ENCODE data around the gene LNPK.
"Not testable (repeated sequence)": the region's sequence is repeated elsewhere in the genome, so short reads cannot be mapped to it uniquely, and the experiment has no call there.

Gene LNPK, protein sequence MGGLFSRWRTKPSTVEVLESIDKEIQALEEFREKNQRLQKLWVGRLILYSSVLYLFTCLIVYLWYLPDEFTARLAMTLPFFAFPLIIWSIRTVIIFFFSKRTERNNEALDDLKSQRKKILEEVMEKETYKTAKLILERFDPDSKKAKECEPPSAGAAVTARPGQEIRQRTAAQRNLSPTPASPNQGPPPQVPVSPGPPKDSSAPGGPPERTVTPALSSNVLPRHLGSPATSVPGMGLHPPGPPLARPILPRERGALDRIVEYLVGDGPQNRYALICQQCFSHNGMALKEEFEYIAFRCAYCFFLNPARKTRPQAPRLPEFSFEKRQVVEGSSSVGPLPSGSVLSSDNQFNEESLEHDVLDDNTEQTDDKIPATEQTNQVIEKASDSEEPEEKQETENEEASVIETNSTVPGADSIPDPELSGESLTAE

DNA sequence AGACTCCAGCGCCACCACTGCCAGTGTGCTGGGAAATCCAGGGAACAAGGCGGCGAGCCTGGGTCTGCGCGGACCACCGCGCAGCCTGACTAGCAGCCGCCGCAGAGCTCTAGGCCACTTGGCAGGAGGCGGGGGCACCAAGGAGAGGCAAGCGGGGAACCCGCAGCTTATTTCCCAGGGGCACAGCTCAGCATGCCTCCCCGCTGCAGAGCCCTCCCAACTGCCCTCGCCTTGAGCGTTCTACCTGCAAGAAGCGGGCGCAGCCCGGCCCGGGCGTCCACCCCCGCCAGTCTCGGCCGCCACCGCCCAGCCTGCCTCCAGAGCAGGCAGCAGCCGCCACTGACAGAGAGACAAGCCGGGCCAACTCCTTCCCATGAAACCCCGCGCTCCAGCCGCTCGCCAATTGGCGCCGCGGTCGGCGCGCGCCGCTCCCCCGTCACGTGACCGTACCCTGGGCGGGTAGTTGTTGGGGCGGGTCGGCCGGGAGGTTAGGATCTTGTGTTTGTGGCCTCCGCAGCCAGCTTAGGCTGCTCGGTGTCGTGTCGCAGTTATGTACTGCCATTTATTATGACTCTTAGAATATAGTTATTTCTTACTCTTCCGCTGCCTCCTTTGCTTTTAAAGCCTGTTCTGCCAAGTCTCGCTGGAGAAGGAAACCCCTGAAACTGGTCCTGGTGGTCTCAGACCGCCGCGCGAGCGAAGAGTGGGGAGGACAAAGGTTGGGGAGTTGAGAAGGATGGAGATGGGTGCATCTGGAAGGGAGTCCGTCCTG lies at the start of gene LNPK:
Gene LNPK, minus strand, starts transcription at position 352 of the 772 bp plus-strand sequence. CDS start 6,683 bp downstream, outside the sequence.
- DNase-seq (ENCODE audit: low spot score), result peak; percentile 95

DNA sequence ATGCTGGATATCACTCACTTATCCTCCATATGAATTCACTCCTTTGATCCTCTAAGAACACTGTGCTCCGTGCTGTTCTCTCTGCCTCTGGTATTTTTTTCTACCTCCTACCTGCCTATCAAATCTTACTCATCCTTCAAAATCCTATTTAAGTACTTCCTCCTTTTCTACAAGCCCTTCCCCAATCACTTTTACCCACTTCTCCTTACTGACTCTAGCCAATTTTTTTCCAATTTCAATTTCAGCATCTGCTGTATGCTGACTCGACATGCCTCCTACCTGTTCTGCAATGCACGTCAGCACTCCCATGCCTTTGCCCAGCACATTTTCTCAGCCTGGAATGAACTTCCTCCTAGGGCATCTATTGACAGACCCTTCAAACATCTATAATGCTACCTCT lies 37.3 kb upstream of the LNPK start:
- no peak for DNase-seq (ENCODE audit: low spot score)

DNA sequence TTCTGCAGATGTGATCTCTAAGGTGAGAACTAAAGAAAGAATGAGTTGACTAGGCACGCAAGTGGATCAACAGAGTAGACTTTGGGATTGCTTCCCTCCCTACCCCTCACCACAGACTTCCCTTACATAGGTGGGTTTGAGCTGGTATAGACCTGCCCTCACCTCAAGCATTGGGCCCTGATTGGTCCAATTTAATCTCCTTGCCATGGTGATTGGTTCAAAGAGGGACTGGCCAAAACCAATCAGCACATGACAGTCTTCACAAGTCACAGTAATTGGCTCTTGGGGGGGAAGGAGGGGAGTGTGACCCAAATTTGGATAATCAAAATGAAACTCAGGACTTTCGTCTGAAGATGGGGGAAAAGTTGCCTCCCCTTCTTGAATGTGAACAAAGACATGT lies 36.6 kb upstream of the LNPK start:
- DNase-seq (ENCODE audit: low spot score), result no peak

DNA sequence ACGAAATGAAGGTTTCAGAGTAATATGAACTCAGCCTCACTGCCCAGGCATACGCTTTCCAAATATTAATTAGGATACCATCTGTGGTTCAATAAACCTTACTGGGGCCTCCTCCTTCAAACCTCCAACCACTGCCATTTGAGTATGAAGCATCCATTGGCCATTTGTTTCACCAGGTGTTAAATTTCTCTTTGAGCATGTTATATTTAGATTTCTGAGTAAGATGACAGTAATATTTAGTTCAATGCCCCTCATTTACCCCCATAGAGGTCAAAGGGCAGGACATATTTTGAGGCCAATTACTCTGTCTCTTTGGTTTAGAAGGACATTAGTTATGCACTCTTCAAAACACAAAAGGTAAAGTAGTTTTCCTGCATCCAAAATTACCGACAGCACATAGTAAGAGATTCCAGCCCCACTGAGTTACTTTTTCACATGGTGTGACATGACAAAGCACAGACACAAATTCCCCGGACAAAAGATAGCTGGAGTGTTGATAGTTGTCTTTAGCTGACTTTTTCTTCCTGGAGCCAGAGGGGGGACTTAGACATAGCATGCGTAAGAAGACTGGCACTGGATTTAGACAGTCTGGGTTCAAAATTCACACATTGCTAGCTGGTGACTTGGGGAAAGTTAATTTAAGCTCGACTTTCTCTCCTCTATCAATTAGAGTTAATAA lies 33.1 kb upstream of the LNPK start:
- no peak for DNase-seq (ENCODE audit: low spot score)

DNA sequence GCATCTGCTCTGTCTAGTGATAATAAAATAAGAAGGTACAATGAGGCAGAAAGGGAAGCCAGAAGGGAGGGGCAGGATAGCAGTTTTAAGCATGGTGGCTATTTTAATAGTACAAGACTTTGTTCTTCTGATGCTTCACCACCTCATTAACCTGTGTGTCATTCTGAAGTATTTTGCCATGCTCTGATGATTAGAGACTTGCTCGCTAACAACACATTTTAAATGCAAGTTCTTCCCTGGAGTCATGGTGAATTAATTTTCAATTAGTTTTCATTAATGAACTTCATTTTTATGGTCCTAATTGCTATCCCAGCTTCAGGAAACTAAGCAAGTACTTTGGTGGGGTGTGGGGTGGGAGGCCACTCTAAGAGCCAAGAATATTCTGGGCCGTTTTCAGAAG lies 25.7 kb upstream of the LNPK start:
- no peak for DNase-seq (ENCODE audit: low spot score)

DNA sequence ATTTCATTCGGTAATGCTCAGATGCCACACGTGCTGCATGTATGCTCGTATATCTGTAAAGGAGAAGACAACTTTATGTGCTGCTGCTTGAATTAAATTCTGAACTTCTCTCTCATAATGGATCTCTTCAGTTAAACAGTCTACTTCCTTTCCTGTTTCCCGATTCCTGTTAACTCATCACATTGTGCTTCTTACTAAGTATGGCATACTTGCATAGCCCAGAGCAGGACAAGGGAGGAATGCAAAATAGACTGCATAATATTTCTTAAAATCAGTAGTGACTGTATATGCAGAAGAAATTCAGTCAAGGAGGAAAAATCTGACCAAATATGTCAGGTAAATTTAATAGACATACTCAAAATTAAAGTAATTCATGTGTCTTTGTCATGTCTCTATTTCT lies 23.9 kb upstream of the LNPK start:
- DNase-seq (ENCODE audit: low spot score), result no peak

DNA sequence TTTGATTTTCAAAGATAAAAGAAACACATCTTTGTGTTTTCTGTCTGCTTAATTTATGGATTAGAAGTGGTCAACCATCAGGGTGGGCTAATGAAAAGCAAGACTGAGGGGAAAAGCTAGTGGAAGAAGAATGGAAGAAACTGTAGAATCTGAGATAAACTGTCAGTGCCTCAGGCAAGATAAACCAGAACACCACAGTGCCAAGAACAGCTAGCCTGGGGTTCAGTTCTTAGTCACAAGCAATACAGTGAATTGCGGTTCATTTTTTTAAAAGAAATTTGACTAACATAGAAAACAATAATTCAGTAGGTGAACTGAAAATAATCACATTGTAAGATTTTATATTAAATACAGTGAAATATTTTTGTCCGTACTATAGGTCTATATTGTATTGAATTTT lies 22.0 kb upstream of the LNPK start:
- DNase-seq (ENCODE audit: low spot score), result no peak

DNA sequence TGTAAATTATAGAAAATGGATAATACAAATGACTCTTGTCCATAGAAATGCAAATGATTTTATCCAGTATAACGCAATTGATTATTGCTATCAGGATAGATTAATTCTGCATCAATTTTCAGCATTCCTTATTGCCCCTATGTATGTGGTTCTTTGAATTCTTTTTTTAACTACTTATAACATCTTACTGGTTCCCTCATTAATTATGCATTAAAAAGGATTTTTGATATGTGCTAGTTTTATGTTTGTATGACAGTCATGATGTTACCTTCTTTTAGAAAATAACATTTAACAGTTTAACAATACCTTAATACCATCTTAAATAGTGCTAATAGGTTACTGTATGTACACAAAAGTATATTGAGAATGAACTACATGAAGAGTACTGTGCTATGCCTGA lies 20.0 kb upstream of the LNPK start:
- DNase-seq (ENCODE audit: low spot score), result no peak

DNA sequence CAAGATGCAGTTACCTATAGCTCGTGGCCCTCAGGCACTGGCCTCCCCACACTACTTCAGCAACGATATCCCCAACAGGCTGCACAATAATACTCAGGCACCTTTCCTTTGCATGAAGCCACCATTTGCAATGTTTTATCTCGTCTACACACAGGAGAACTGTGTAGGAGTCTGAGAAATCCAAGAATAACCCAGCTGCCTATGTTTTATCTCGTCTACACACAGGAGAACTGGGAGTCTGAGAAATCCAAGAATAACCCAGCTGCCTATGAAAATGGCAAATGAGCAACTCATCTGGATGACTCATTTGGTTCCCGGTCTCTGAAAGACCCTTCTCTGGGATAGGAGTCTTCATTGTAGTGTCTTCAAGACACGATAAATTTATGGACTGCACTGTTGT lies 18.3 kb upstream of the LNPK start:
- no peak for DNase-seq (ENCODE audit: low spot score)

DNA sequence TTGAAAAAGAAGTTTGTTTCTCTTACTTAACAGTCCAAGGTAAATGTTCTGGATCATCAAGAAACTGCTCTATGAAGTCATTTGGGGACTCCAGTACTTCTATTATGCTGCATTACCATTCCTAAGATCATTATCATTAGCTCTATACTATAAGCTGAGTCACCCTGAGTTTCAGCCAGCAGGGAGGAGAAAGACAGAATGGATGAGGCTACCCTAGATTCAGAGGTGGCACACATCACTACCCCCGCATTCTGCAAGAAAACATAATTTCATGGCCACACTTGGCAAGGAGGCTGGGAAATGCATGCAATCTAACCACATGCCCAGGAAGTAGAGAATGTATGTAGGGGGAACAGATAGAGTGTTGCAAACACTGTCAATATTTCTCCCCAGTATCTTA lies 16.6 kb upstream of the LNPK start:
- no peak for DNase-seq (ENCODE audit: low spot score)

DNA sequence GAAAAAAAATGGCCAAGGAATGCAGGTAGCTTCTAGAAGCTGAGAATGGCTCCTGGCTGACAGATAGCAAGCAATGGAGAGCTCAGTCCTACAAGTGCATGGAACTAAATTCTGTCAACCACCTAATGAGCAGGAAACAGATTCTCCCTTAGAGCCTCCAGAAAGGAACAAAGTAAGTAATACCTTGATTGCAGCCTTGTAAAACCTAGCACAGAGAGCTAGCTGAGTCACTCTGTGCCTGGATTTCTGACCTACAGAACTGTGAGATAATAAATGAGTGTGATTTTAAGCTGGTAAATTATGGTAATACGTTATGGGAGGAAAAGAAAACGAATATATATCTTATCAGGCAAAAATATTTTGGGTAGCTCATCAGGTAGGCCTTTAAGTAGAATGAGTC lies 7.4 kb upstream of the LNPK start:
- DNase-seq (ENCODE audit: low spot score), result no peak

DNA sequence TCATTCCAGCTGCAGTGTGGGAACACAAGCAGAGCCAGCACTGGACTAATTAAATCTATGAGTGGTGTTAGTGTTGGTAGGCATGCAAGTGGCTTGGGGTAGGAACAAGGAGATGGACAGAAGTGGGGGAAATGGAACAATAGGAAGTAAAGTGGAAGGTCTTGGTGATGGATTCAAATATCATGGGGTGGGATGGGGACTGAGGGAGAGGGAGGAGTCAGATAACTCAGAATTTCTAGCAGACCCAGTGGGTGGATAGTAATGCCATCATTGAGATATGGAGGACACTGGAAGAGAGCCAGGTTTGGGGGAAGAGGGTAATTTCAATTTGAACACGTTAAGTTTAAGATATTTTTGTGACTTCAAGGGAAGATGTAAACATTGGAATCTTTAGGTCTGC lies 2.9 kb upstream of the LNPK start:
- DNase-seq (ENCODE audit: low spot score), result no peak

DNA sequence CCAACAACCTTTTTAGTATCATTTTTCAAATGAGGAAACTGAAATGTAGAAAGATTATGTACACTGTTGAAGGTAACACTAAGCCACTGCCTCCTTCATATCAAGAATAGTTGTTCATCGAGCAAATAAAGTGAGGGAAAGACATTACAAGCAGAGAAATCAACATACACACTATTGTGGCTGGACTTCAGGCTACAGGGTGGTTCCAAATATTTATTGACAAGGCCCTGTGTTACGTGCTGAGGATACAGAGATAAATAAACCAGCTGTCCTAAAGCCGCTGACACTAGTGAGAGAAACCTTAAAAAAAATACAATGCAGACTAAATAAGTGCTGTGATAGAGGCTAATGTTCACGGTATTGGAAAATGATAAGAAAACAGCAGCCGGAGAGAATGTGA lies 1.9 kb upstream of the LNPK start:
- no peak for DNase-seq (ENCODE audit: low spot score)

DNA sequence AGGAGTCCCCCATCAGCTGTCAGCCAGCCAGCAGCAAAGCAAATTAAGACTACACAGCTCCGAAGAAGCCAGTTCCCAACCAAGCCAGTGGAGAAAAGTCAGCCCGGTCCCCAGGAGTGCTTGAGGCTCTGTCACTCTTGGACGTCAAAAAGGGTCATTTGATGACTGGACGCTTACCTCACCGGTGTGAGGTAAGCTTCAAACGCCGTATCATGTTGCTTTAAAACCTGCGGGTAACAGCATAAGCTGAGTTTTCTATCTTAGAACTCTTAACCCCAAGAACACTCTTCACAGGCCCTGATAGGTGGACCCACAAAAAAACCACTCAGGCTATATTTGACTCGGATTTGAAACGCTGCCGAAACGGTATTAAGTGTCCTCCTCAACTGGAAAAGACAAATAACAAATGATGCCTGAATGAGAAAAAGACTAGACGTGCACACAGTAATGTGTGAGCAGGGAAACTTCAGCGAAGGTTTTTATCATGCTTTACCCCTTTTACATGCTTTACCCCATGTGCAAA lies 682 bp upstream of the LNPK start:
- DNase-seq (ENCODE audit: low spot score), result peak; percentile 6

DNA sequence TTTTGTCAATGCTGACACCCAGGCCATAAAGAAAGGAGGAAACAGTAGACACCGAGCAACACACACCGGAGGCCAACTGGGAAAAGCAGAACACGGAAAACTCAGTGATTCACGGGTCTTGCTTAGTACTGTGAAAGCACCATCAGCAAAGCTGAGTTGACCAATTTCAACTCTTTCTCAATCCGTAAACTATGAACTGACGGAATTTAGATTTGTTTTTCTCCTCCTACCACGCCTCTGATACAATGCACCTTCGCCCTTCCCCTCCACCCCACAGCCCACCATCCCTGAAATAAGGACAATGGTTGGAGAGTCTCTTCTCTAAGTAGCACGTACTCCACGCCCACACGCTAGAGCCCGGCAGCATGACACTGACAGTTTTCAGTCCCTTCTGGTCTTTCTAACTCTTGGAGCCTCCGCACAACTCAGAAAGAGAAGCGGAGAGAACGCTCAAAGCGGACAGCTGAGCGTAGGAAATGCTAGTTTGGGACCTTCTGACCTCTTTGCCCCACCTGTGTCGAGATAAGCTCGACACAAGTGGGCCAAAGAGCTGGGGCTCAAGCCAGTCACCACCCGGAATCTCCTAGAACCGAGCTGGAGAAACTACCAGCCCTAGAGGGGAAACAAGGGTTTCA lies 669 bp downstream of the LNPK start:
- peak; percentile 57 for DNase-seq (ENCODE audit: low spot score)

DNA sequence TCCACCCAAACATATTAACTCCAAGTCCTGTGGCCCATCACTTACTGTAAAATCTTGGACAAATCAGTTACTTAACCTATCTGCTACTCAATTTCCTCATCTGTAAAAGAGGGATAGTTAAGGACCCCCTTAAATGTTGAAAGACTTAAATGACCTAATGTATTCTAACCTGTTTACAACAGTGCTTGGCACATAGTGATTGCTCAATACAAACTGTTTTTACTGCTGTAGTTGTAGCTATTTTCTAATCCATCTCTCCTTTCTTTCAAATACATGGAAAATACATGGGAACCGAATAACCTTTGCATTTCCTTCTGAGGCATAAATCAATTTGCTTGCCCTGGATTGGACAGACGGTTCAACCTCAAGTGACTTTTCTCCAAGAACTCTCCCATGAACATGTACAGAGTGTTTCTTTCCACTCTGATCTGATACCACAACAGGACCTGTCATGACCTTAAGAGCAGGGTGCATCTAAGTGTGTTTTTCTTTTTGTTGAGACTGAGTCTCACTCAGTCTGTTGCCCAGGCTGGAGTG lies 2.7 kb downstream of the LNPK start:
- no peak for DNase-seq (ENCODE audit: low spot score)

DNA sequence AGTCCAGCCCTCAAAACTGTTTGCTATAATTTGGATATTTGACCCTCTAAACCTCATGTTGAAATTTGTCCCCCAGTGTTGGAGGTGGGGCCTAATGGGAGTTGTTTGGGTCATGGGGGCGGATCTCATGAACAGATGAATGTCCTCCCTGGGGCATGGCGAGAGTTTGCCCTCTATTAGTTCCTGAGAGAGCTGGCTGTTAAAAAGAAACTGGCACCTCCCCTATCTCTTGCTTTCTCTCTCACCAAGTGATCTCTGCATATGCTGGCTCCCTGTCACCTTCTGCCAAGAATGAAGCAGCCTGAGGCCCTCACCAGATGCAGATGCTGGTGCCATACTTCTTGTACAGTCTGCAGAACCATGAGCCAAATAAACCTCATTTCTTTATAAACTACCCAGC lies 12.0 kb downstream of the LNPK start:
- DNase-seq (ENCODE audit: low spot score), result no peak

DNA sequence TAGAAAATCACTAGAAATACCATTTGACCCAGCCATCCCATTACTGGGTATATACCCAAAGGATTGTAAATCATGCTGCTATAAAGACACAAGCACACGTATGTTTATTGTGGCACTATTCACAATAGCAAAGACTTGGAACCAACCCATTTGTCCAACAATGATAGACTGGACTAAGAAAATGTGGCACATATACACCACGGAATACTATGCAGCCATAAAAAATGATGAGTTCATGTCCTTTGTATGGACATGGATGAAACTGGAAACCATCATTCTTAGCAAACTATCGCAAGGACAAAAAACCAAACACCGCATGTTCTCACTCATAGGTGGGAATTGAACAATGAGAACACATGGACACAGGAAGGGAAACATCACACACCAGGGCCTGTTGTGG lies 14.9 kb downstream of the LNPK start:
- DNase-seq (ENCODE audit: low spot score), result not testable (repeated sequence)

DNA sequence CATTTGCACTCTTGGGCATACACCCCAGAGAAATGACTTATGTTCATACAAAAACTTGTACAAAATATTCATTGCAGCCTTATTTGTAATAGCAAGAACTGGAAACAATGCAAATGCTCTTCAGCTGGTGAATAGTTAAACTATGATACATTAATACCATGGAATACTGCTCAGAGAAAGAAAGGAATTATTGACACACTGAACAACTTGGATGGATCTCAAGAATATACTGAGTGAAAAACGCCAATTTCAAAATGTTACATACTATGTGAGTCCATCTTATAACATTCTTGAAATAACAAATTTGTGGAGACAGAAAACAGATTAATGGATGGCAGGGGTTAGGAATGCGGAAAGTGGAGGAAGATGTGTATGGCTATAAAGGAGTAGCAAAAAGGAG lies 17.2 kb downstream of the LNPK start:
- no peak for DNase-seq (ENCODE audit: low spot score)

DNA sequence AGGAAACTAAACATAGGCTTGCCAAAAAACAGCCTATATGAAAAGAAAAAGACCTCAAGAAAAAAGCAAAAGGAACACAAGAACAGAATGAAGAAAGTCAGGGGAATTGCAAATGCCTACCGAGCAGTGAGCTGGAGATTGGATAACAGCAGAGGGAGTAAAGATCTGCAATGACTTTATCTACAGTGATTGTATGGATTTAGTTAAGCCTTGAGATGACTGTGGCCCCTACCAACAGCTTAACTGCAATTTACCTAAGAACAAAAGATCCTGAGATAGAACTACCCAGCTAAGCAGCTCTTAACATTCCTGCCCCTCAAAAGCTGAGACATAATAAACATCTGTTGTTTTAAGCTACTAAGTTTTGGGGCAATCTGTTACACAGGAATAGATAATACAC lies 20.5 kb downstream of the LNPK start:
- DNase-seq (ENCODE audit: low spot score), result no peak

DNA sequence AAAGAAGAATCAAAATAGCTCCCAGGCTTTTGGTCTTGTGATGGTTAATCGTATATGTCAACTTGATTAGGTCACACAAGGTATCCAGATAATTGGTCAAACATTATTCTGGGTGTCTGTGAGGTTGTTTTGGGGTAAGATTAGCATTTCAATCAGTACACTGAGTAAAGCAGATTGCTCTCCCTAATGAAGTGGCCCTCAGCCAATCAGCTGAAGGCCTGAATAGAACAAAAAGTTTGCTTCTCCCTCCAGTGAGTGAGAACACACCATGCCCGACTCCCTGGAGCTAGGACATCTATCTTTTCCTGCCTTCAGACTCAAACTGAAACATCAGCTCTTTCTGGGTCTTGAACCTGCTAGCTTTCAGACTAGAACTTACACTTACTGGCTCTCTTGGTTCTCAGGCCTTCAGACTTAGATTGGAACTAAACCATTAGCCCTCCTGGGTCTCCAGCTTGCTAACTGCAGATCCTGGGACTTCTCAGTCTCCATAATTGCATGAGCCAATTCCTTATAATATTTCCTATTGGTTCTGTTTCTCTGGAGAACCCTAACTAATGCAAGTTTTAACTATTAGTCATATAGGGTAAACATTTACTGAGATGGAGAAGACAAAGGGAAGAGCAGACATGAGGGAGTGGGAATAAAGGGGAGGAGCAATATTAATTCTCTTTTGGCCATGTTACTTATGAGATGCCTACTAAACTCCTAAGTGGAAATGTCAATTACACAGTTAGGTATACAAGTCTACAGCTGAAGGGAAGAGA lies 25.5 kb downstream of the LNPK start:
- DNase-seq (ENCODE audit: low spot score), result peak; percentile 3
